ENCODE measurements around the gene NOC4L.

NOC4L gene

GRCh38 chr12:132160016-132160415 lies 15.8 kb downstream of the NOC4L start:
- no peak for TF ChIP-seq CTCF (IDR thresholded peaks at IDR 0.05; ENCODE audit: extremely low read depth, insufficient read depth, missing control alignments)
- in situ Hi-C loops (cut with MboI; ENCODE audit: low pct_unique_long_range_greater_than_20kb, low sequenced_read_pairs, unreplicated experiment) = no loop called here
- DNase-seq (ENCODE audit: low spot score) = no peak

GRCh38 chr12:132160601-132161035 lies 16.4 kb downstream of the NOC4L start:
- TF ChIP-seq CTCF (IDR thresholded peaks at IDR 0.05; ENCODE audit: extremely low read depth, insufficient read depth, missing control alignments) = no peak
- in situ Hi-C loops (cut with MboI; ENCODE audit: low pct_unique_long_range_greater_than_20kb, low sequenced_read_pairs, unreplicated experiment) = no loop called here

GRCh38 chr12:132161036-132161781 lies 17.0 kb downstream of the NOC4L start:
- no peak for TF ChIP-seq CTCF (IDR thresholded peaks at IDR 0.05; ENCODE audit: extremely low read depth, insufficient read depth, missing control alignments)
- in situ Hi-C loops (cut with MboI; ENCODE audit: low pct_unique_long_range_greater_than_20kb, low sequenced_read_pairs, unreplicated experiment) = no loop called here
- DNase-seq (ENCODE audit: low spot score) = no peak

More at GRCh38 chr12:132160601-132161035, 16.4 kb downstream of the NOC4L start:
- DNase-seq (ENCODE audit: low spot score) = no peak

- DNase-seq (ENCODE audit: low spot score) = no peak
- in situ Hi-C loops (cut with MboI; ENCODE audit: low pct_unique_long_range_greater_than_20kb, low sequenced_read_pairs, unreplicated experiment) = no loop called here
- TF ChIP-seq CTCF (IDR thresholded peaks at IDR 0.05; ENCODE audit: extremely low read depth, insufficient read depth, missing control alignments) = no peak
These were observed 17.7 kb downstream of the NOC4L start for GRCh38 chr12:132161796-132162507.

GRCh38 chr12:132162508-132163031 lies 18.3 kb downstream of the NOC4L start:
- in situ Hi-C loops (cut with MboI; ENCODE audit: low pct_unique_long_range_greater_than_20kb, low sequenced_read_pairs, unreplicated experiment) = no loop called here
- no peak for TF ChIP-seq CTCF (IDR thresholded peaks at IDR 0.05; ENCODE audit: extremely low read depth, insufficient read depth, missing control alignments)
- no peak for DNase-seq (ENCODE audit: low spot score)

GRCh38 chr12:132163041-132163910 lies 19.0 kb downstream of the NOC4L start:
- in situ Hi-C loops (cut with MboI; ENCODE audit: low pct_unique_long_range_greater_than_20kb, low sequenced_read_pairs, unreplicated experiment) = no loop called here
- no peak for TF ChIP-seq CTCF (IDR thresholded peaks at IDR 0.05; ENCODE audit: extremely low read depth, insufficient read depth, missing control alignments)
- no peak for DNase-seq (ENCODE audit: low spot score)
